GM12878 (cell line): ENCODE data around the gene MORC4.

ENCODE experiments used
- MAX ChIP-seq: IDR thresholded peaks from 2 replicates; pipeline ENCODE4 v1.6.1; 2012; ENCODE audit warnings: low read depth, low read length, improper control_type of control experiment
- TF ChIP-seq, protein P1 (sequence below): fragments of 450-650 bp; formaldehyde crosslinking; IDR thresholded peaks from 2 replicates; pipeline ENCODE4 v1.4.0; 2020; ENCODE audit warnings: mild to moderate bottlenecking, moderate library complexity

DNA sequence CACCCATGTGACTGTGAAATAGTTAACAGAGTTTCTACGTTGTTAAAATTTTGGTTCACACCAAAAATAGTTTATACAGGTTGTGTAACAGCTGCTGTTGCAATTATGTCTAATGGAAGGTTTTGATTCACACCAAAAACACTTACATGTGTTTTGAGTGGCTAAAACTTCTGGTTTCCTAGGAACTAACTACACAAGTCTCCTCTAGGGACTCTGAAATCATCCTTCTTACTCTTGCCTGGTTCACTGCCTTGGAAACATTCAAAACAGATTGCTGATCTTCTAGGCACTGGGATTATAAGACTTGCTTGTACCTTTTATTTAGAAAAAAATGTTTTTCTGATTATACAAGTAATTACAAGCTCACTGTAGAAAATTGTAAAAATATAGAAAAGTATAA lies 14.9 kb upstream of the MORC4 start:
- no peak for TF ChIP-seq MAX
- TF ChIP-seq, protein P1, sequence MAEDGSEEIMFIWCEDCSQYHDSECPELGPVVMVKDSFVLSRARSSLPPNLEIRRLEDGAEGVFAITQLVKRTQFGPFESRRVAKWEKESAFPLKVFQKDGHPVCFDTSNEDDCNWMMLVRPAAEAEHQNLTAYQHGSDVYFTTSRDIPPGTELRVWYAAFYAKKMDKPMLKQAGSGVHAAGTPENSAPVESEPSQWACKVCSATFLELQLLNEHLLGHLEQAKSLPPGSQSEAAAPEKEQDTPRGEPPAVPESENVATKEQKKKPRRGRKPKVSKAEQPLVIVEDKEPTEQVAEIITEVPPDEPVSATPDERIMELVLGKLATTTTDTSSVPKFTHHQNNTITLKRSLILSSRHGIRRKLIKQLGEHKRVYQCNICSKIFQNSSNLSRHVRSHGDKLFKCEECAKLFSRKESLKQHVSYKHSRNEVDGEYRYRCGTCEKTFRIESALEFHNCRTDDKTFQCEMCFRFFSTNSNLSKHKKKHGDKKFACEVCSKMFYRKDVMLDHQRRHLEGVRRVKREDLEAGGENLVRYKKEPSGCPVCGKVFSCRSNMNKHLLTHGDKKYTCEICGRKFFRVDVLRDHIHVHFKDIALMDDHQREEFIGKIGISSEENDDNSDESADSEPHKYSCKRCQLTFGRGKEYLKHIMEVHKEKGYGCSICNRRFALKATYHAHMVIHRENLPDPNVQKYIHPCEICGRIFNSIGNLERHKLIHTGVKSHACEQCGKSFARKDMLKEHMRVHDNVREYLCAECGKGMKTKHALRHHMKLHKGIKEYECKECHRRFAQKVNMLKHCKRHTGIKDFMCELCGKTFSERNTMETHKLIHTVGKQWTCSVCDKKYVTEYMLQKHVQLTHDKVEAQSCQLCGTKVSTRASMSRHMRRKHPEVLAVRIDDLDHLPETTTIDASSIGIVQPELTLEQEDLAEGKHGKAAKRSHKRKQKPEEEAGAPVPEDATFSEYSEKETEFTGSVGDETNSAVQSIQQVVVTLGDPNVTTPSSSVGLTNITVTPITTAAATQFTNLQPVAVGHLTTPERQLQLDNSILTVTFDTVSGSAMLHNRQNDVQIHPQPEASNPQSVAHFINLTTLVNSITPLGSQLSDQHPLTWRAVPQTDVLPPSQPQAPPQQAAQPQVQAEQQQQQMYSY, result no peak
